Right atrium auricular region (tissue), 2 donors: ENCODE results near the gene GAPT. TPM values are rescaled to one million over a fixed set of nuclear protein-coding genes. Genes with fewer than 3 reads are reported as not detected.

Experiments
- DNase-seq: peaks from one replicate; pipeline ENCODE4 v3.0.0-alpha.2; 2019; ENCODE audit warnings: low spot score
- H3K27ac ChIP-seq, 2 donors: fragments of 200-600 bp; sonication (generic); 1 replicate in 1 of 2; 2 replicates in 1 of 2; pipeline ENCODE4 v1.5.1; 2016 to 2019
- H3K27me3 ChIP-seq, 2 donors: fragments of 200-600 bp; sonication (generic); one replicate each; pipeline versions ENCODE4 v1.5.1 to v1.6.0; 2017 to 2019
- H3K36me3 ChIP-seq: fragments of 200-600 bp; sonication (generic); one replicate; pipeline ENCODE4 v1.5.1; 2016
- H3K4me1 ChIP-seq, 2 donors: fragments of 200-600 bp; sonication (generic); one replicate each; pipeline versions ENCODE4 v1.5.1 to v1.6.0; 2017 to 2019
- H3K4me3 ChIP-seq, 2 donors: fragments of 200-600 bp; sonication (generic); 1 replicate in 1 of 2; 2 replicates in 1 of 2; pipeline ENCODE4 v1.5.1; 2017 to 2019; ENCODE audit warnings: mild to moderate bottlenecking in 1 of 2, moderate library complexity in 1 of 2
- H3K9me3 ChIP-seq, 2 donors: fragments of 200-600 bp; sonication (generic); one replicate each; pipeline ENCODE4 v1.5.1; 2019
- total RNA-seq, 2 donors: library from RNA; depleted of rRNA; stranded (reverse); fragments of >200 nt; gene quantifications; one replicate each; pipeline ENCODE4 v1.1.0, GENCODE V29; 2016
- TF ChIP-seq, protein P1 (sequence below), 2 donors: fragments of 200-600 bp; sonication (generic); IDR thresholded peaks; one replicate each; pipeline ENCODE4 v1.5.1; 2019; ENCODE audit warnings: antibody characterized with exemption in 2 of 2

GAPT gene
- total RNA-seq, 2 donors from 2014 or later = 0.20 TPM; not detected in 1

DNA sequence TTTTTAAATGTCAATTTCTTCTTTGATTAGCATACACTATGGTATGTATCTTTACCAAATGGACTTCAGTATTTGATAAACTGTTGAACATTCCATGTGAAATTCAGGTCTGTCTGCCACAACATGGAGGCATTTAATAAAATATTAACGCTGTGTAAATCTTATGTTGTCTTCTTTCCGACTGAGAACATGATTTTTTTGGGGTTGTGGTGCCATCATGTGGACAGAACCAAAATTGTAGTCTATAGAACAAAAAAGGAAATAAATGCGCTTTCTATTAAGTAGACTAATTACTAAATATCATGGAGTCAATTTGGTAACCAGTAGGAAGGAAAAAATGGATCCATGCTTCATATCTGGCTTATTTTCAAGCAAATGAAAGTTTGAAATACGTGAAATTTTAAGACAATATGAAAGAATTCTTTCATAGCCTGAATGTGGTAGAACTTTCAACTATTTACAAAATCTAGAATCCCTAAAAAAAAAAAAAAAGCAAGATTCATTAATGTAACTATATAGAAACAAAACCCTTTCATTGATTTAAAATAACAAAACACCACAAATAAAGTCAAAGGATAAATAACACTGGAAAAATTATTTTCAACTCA is 28.5 kb upstream of the GAPT start:
- Histone ChIP-seq H3K4me3 (no peak overlapping the region), H3K27ac (no peak overlapping the region), H3K27me3 (no peaks in the 10 kb centered on the region), H3K9me3 (no peaks in the 10 kb centered on the region), H3K4me1 (no peaks in the 10 kb centered on the region), H3K36me3 (peaks cover 8% of the 10 kb centered on the region)
- DNase-seq = no peak
- TF ChIP-seq, protein P1, sequence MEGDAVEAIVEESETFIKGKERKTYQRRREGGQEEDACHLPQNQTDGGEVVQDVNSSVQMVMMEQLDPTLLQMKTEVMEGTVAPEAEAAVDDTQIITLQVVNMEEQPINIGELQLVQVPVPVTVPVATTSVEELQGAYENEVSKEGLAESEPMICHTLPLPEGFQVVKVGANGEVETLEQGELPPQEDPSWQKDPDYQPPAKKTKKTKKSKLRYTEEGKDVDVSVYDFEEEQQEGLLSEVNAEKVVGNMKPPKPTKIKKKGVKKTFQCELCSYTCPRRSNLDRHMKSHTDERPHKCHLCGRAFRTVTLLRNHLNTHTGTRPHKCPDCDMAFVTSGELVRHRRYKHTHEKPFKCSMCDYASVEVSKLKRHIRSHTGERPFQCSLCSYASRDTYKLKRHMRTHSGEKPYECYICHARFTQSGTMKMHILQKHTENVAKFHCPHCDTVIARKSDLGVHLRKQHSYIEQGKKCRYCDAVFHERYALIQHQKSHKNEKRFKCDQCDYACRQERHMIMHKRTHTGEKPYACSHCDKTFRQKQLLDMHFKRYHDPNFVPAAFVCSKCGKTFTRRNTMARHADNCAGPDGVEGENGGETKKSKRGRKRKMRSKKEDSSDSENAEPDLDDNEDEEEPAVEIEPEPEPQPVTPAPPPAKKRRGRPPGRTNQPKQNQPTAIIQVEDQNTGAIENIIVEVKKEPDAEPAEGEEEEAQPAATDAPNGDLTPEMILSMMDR (IDR thresholded peaks at IDR 0.05) = peak; percentile 37 to 74

DNA sequence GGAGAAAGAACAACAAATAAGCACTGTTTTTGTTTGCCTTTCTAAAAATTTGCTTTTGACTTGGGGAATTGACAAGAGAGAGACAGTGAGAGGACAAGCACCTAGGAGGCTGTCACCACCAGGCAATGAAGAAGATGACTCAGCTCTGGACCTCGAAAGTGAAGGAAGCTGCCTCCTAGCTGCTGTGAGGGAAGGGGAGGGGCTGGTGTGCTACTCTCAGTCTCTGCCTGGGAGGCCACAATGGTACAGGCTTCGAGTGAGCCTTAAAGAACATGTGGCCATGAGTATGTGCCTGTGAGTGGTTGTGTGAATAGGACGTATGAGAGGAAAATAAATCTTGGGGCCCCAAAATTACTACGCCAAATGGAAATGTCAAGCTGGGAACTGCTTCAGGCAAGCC is 24.3 kb upstream of the GAPT start:
- no peaks in the 10 kb centered on the region for H3K4me1 ChIP-seq
- H3K27ac ChIP-seq = no peak overlapping the region
- TF ChIP-seq, protein P1 (IDR thresholded peaks at IDR 0.05) = no peak
- no peaks in the 10 kb centered on the region for H3K9me3 ChIP-seq
- no peaks in the 10 kb centered on the region for H3K27me3 ChIP-seq
- no peak for DNase-seq
- no peaks in the 10 kb centered on the region for H3K36me3 ChIP-seq
- H3K4me3 ChIP-seq = no peak overlapping the region

DNA sequence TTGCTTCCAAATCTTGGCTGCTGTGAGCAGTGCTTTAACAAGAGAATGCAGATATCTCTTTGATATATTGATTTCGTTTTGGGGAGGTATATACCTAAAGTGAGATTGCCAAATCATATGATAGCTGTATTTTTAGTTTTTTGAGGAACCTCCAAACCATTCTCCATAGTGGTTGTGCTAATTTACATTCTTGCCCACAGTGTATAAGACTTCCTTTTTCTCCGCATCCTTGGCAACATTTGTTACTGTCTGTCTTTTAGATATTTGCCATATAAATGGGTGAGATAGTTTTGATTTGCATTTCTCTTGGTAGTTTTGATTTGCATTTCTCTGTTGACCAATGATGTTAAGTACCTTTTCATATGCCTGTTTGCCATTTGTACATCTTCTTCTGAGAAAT is 21.3 kb upstream of the GAPT start:
- Histone ChIP-seq H3K4me3 (no peak overlapping the region), H3K36me3 (no peaks in the 10 kb centered on the region), H3K27me3 (no peaks in the 10 kb centered on the region), H3K4me1 (no peaks in the 10 kb centered on the region), H3K27ac (no peak overlapping the region), H3K9me3 (no peaks in the 10 kb centered on the region)
- no peak for DNase-seq
- TF ChIP-seq, protein P1 (IDR thresholded peaks at IDR 0.05) = no peak

GRCh38 chr5:58475404-58475803 is 15.8 kb upstream of the GAPT start:
- H3K4me1 ChIP-seq = no peaks in the 10 kb centered on the region
- no peaks in the 10 kb centered on the region for H3K27me3 ChIP-seq
- H3K4me3 ChIP-seq = no peak overlapping the region
- TF ChIP-seq, protein P1 (IDR thresholded peaks at IDR 0.05) = no peak
- no peak for DNase-seq
- no peaks in the 10 kb centered on the region for H3K36me3 ChIP-seq
- H3K27ac ChIP-seq = no peak overlapping the region
- no peaks in the 10 kb centered on the region for H3K9me3 ChIP-seq

DNA sequence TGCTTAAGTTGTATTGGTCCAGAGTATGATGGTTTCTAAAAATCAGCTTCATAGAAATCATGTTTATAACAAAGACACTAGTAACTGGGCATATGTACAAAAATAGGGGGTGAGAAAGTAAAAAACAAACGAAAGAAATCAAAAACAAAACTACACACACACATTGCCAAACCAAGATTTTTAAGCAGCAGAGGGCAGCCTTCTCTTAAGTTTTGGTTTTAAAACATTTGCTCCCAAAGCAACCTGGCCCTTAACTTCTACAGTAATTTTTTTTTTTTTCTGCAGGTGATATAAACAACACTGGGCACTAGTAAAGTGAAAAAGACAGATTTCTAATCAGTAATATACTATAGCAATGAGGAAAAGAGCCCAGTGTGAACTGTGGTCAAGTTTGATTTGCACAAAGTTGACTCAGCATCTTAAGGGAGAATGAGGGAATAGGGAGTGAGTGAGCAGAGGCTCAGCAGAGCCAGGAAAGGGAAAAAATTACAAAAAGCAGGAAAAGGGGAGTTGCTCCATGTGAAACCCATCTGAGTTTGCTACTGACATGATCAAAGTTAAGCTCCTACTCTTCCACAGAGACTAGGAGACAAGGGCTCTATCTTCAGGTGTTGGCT is 13.4 kb upstream of the GAPT start:
- Histone ChIP-seq H3K4me1 (no peaks in the 10 kb centered on the region), H3K9me3 (no peaks in the 10 kb centered on the region), H3K27ac (no peak overlapping the region), H3K36me3 (no peaks in the 10 kb centered on the region), H3K4me3 (no peak overlapping the region), H3K27me3 (no peaks in the 10 kb centered on the region)
- TF ChIP-seq, protein P1 (IDR thresholded peaks at IDR 0.05) = peak in 1 of 2 donors; percentile 36
- DNase-seq = no peak
